Cardiac fibroblast (primary cell): ENCODE data around the gene CCR9.
A peak's percentile ranks its signal among the peaks of the same experiment; 100 is the strongest.

ENCODE experiments used
- DNase-seq, 2 donors: peaks; one replicate each; pipeline versions ENCODE4 v3.0.0 to v3.0.0-alpha.2; 2010; ENCODE audit warnings: low read depth in 2 of 2
- H3K4me3 ChIP-seq, 2 donors: replicated peaks in 1 of 2; 1 replicate in 1 of 2; 2 replicates in 1 of 2; pipeline ENCODE4 v1.5.1; 2011; ENCODE audit warnings: low read depth in 2 of 2, low read length in 2 of 2, mild to moderate bottlenecking in 2 of 2, moderate library complexity in 1 of 2
- TF ChIP-seq, protein P1 (sequence below): IDR thresholded peaks from one replicate; pipeline ENCODE4 v1.5.1; 2011; ENCODE audit warnings: low read depth, mild to moderate bottlenecking, low read length, inconsistent platforms

Gene CCR9

DNA sequence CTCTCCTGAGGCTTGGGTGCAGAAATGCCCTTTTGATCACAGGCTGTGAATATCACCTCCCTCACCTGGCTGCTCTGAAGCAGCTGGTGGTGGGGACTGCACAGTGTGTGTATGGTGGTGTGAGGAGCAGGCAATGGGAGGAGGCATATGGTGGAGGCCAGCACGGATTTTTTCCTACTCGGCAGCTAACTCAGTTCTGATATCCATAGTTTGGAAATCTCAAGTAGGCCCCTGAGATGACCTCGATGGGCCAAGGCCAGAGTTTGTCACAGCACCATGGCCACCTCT lies 35.6 kb downstream of the CCR9 start:
- TF ChIP-seq, protein P1, sequence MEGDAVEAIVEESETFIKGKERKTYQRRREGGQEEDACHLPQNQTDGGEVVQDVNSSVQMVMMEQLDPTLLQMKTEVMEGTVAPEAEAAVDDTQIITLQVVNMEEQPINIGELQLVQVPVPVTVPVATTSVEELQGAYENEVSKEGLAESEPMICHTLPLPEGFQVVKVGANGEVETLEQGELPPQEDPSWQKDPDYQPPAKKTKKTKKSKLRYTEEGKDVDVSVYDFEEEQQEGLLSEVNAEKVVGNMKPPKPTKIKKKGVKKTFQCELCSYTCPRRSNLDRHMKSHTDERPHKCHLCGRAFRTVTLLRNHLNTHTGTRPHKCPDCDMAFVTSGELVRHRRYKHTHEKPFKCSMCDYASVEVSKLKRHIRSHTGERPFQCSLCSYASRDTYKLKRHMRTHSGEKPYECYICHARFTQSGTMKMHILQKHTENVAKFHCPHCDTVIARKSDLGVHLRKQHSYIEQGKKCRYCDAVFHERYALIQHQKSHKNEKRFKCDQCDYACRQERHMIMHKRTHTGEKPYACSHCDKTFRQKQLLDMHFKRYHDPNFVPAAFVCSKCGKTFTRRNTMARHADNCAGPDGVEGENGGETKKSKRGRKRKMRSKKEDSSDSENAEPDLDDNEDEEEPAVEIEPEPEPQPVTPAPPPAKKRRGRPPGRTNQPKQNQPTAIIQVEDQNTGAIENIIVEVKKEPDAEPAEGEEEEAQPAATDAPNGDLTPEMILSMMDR: no peak
- DNase-seq: no peak
- no peak overlapping the region for H3K4me3 ChIP-seq

DNA sequence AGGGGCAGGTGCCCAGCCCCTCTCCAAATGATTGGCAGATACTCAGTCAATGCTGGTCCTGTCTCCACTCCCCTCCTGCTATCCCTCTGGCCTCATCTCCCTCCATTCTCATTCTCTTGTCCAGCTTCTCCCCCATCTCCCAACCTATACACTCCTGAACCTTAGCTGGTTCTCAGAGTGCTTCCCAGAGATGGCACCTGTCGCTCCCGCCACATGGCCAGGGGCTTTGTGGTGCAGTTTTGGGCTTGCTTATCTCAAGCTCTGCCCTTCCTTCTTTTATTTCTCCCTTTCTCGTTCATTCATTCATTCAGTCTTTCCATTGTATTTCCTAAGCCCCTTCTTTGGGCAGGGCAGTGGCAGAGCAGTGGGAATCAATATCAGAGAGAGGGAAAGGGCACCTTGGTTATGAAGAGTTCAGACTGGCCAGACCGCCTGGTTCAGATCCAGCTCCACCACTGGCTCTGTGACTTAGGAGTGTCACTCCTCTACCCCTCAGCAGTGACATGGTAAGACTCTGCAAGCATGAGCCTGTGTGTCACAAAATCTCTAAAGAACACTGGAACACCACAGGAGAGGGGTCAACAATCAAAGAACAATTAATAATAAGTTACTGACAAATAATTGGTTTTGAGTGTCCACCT lies 36.7 kb downstream of the CCR9 start:
- no peak for DNase-seq
- no peak overlapping the region for H3K4me3 ChIP-seq
- TF ChIP-seq, protein P1: no peak

DNA sequence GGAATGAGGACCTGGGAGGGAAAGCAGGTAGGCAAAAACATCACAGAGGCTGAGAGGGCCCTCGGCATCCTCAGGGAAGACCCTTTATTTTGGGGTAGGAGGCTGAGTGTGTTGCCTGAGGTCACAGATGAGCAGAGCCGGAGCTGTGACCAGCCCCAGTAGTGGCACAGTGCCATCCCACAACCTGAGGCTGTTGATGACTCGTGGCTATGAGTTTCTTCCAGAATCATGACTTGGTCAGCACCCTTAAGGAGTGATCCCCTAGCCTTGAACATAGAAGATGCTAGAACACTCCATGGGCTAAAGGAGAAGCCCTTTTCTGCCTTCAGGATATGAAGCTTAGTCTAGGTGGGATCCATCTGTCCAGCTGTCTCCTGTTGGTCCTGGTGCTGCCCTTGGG lies 37.4 kb downstream of the CCR9 start:
- no peak overlapping the region for H3K4me3 ChIP-seq
- TF ChIP-seq, protein P1: no peak
- peak; percentile 12 to 41 for DNase-seq

DNA sequence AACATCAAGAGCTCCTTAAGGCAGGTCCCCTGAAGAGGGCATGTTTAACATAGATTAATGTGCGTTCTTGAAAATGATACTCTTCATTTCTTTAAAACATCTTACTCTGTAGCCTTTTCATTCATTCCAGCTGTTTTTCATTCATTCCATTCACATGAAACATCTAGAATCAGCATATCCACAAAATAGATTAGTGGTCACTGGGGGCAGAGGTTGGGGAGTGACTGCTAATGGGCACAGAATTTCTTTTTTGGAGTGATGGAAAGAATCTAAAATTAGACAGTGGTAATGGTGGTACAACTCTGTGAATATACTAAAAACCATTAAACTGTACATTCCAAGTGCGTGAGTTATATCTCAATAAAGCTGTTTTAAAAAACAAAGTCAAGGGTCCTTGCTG lies 41.5 kb downstream of the CCR9 start:
- TF ChIP-seq, protein P1: no peak
- DNase-seq: no peak
- no peak overlapping the region for H3K4me3 ChIP-seq

DNA sequence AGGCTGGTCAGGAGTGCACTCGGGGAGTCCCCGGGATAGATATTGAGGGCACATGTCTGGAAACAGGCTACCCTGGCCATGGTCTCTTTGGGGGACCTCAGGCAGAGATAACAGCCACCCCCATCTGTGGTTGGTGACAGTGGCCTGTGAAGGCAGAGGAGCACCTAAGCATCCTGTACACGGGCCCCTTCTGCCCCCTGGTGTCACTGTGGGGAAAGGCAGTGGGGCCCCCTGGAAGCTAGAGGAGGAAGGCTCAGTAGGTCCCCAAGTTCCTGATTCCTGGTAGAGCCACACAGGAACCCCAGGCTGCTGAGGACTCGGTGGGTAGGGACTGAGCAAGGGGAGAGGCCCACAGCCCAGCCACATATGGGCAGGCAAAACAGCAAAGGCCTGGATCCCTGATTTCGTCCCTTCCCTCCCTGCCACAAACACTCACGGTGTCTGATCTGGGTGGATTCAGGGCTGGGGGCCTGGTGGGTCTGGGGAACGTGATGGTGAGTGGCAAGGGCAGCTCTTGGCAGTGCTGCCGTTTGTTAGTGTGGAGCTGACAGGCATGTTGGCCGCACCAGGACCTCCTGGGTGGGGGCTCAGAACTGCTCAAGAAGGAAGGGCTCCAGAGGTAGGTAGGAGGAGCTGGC lies 42.8 kb downstream of the CCR9 start:
- DNase-seq: peak; percentile 36 to 47
- TF ChIP-seq, protein P1: peak; percentile 86
- no peak overlapping the region for H3K4me3 ChIP-seq

DNA sequence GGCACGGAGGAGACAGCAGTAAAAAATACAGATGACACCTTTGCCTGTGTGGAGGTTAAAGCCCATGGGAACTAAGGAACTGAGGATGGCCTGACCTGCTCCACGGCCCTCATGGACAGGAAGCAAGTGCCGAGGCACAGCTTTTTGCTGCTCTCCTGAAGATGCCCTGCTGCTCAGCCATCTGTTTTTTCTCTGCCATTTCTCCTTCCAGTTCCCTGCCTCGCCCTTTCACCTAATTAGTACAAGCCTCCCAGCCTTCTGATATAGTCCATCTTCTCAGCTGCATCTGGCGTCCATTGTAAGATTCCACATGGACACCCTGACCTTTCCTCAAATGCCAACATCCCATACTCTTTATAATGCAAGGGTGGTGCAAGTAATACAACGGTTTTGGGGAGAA lies 45.2 kb downstream of the CCR9 start:
- TF ChIP-seq, protein P1: no peak
- DNase-seq: no peak
- H3K4me3 ChIP-seq: no peak overlapping the region

DNA sequence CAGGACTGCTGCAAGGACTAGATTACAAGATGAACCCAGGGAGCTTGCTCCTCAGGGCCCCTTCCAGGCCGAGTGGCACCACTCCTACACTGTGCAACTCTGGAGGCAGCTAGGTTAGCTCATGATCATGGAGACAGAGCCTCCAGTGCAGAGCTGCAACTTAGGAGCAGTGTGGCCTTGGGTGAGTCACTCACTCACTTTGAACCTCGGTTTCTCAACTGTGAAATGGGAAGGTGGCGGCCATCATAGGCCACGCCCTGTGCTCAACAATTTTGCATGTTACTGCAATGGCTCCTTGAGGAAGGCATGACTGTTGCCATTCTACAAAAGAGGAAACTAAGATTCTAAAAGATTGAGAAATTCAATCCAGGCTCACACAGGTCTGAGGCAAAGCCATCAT lies 45.8 kb downstream of the CCR9 start:
- DNase-seq: no peak
- TF ChIP-seq, protein P1: no peak

More for the DNA sequence above, 45.8 kb downstream of the CCR9 start:
- no peak overlapping the region for H3K4me3 ChIP-seq
